Measurements from ENCODE around the gene GDPD5.

DNA sequence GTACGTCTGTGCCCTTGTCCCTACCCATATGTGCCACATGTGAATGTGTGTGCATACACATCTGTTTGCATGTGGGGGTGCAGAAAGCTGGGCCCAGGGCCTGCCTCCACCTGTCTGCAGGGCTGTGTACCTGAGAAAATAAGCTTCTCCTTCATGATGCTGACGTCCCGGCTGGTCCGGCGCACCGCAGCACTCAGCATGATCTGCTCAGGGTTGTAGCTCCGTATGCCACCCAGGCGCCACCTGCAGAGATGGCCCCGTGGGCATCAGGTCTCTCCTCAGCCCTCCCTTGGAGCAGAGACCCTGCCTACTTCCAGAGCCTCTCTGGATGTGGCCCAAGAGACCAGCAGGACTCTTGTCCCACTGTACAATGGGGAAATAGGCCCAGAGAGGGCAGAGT lies 88.9 kb downstream of the GDPD5 start:
- no peak for TF ChIP-seq CTCF (conservative IDR thresholded peaks at IDR 0.05 in 1 of 2, IDR thresholded peaks at IDR 0.05 in 1 of 2; ENCODE audit: low read depth in 1 of 2, low read length in 2 of 2)
- no peak for TF ChIP-seq EZH2 (IDR thresholded peaks at IDR 0.05; ENCODE audit: low read length, missing control alignments)

Data from fibroblast of lung (primary cell).